ENCODE data around the gene FGF16. TPM values are rescaled to one million over a fixed set of nuclear protein-coding genes. Genes with fewer than 3 reads are reported as not detected.

FGF16 gene
- total and polyA plus RNA-seq, 7 donors, result 0.05 to 0.47 (median 0.13) TPM; not detected in 2

- Histone ChIP-seq H3K27ac (no peak overlapping the region), H3K9me3 (no peaks in the 10 kb centered on the region), H3K27me3 (ENCODE audit: insufficient read depth in 3 of 3, low read length in 2 of 3) (peaks cover 0 to 9% (median 0%) of the 10 kb centered on the region in 3 donors), H3K4me3 (no peak overlapping the region), H3K4me1 (no peaks in the 10 kb centered on the region), H3K36me3 (ENCODE audit: insufficient read depth in 1 of 2, low read depth in 1 of 2) (no peaks in the 10 kb centered on the region)
- no peak for DNase-seq
- TF ChIP-seq, protein P1, sequence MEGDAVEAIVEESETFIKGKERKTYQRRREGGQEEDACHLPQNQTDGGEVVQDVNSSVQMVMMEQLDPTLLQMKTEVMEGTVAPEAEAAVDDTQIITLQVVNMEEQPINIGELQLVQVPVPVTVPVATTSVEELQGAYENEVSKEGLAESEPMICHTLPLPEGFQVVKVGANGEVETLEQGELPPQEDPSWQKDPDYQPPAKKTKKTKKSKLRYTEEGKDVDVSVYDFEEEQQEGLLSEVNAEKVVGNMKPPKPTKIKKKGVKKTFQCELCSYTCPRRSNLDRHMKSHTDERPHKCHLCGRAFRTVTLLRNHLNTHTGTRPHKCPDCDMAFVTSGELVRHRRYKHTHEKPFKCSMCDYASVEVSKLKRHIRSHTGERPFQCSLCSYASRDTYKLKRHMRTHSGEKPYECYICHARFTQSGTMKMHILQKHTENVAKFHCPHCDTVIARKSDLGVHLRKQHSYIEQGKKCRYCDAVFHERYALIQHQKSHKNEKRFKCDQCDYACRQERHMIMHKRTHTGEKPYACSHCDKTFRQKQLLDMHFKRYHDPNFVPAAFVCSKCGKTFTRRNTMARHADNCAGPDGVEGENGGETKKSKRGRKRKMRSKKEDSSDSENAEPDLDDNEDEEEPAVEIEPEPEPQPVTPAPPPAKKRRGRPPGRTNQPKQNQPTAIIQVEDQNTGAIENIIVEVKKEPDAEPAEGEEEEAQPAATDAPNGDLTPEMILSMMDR (IDR thresholded peaks at IDR 0.05), result no peak
- 61 to 82% (median 78%) methylated on average over 1 of the region's 1 CpG for WGBS, 3 donors
- intact Hi-C loops (cut with DNase I), result no loop called here
- no peak for ATAC-seq
Observed at GRCh38 chrX:77436682-77437081, 10.5 kb upstream of the FGF16 start.

DNA sequence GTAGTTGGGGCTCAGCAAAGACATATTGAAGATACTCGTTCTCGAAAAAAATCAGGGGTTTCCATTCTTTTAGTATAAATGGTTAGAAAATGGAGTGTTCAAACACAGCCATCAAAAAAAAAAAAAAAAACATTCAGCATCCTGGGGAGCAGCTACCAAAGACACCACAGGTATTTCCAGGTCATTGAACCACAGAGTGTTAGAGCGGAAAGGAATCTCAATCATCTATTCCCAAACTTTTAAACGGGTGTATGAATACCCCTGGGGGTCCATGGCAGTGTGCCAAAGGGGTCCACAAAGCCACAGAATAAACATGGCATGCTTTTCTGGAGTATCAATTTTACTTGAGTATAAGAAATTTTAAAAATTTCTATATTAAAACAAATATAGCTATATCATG, 6.9 kb upstream of the FGF16 start:
- DNase-seq (no peak), ATAC-seq (no peak)
- intact Hi-C loops (cut with DNase I), result no loop called here
- TF ChIP-seq, protein P1 (IDR thresholded peaks at IDR 0.05), result no peak
- Histone ChIP-seq H3K4me1 (no peaks in the 10 kb centered on the region), H3K4me3 (no peak overlapping the region), H3K27me3 (ENCODE audit: insufficient read depth in 3 of 3, low read length in 2 of 3) (peaks cover 0 to 18% (median 0%) of the 10 kb centered on the region in 3 donors), H3K9me3 (no peaks in the 10 kb centered on the region), H3K27ac (no peak overlapping the region), H3K36me3 (ENCODE audit: insufficient read depth in 1 of 2, low read depth in 1 of 2) (no peaks in the 10 kb centered on the region)
- WGBS, 3 donors, result 53 to 80% (median 77%) methylated on average over 4 of the region's 4 CpGs

- Histone ChIP-seq H3K9me3 (no peaks in the 10 kb centered on the region), H3K36me3 (ENCODE audit: insufficient read depth in 1 of 2, low read depth in 1 of 2) (no peaks in the 10 kb centered on the region), H3K27ac (no peak overlapping the region), H3K4me3 (no peak overlapping the region), H3K27me3 (ENCODE audit: insufficient read depth in 3 of 3, low read length in 2 of 3) (peaks cover 0 to 25% (median 0%) of the 10 kb centered on the region in 3 donors), H3K4me1 (no peaks in the 10 kb centered on the region)
- ATAC-seq, result no peak
- 48 to 71% (median 59%) methylated on average over 1 of the region's 1 CpG for WGBS, 3 donors
- no peak for DNase-seq
- intact Hi-C loops (cut with DNase I), result no loop called here
- TF ChIP-seq, protein P1 (IDR thresholded peaks at IDR 0.05), result no peak
Observed at GRCh38 chrX:77441033-77441432, 6.2 kb upstream of the FGF16 start.

- TF ChIP-seq, protein P1 (IDR thresholded peaks at IDR 0.05), result no peak
- DNase-seq, result no peak
- no peak overlapping the region for H3K4me3 ChIP-seq
- H3K36me3 ChIP-seq (ENCODE audit: insufficient read depth in 1 of 2, low read depth in 1 of 2), result no peaks in the 10 kb centered on the region
- H3K9me3 ChIP-seq, result no peaks in the 10 kb centered on the region
- intact Hi-C loops (cut with DNase I), result no loop called here
- H3K27ac ChIP-seq, result no peak overlapping the region
- no peaks in the 10 kb centered on the region for H3K4me1 ChIP-seq
- H3K27me3 ChIP-seq (ENCODE audit: insufficient read depth in 3 of 3, low read length in 2 of 3), result peaks cover 0 to 30% (median 2%) of the 10 kb centered on the region in 3 donors
- no peak for ATAC-seq
Observed at GRCh38 chrX:77441479-77441878, 5.7 kb upstream of the FGF16 start.

- DNase-seq (no peak), ATAC-seq (no peak)
- Histone ChIP-seq H3K4me1 (no peaks in the 10 kb centered on the region), H3K4me3 (no peak overlapping the region), H3K9me3 (no peaks in the 10 kb centered on the region), H3K36me3 (ENCODE audit: insufficient read depth in 1 of 2, low read depth in 1 of 2) (no peaks in the 10 kb centered on the region), H3K27me3 (ENCODE audit: insufficient read depth in 3 of 3, low read length in 2 of 3) (peaks cover 0 to 42% (median 2%) of the 10 kb centered on the region in 3 donors), H3K27ac (no peak overlapping the region)
- TF ChIP-seq, protein P1 (IDR thresholded peaks at IDR 0.05), result no peak
- intact Hi-C loops (cut with DNase I), result no loop called here
- WGBS, 3 donors, result 75 to 89% (median 83%) methylated on average over 1 of the region's 1 CpG
Observed at GRCh38 chrX:77442728-77443127, 4.5 kb upstream of the FGF16 start.

Data from psoas muscle (tissue), 8 donors.